CD4-positive, CD25-positive, alpha-beta regulatory T cell (primary cell): ENCODE data around the gene RIGI. TPM values are rescaled to one million over a fixed set of nuclear protein-coding genes. Genes with fewer than 3 reads are reported as not detected.

Source experiments
- ATAC-seq, 2 donors: fragments of 150-1000 bp; cut with Tn5 transposase; one replicate each; pipeline ENCODE4 v1.10.0; 2021; ENCODE audit warnings: low read depth in 2 of 2, moderate number of reproducible peaks in 2 of 2, moderate library complexity in 1 of 2
- DNase-seq, 3 donors: peaks; one replicate each; pipeline versions ENCODE4 v3.0.0 to v3.0.0-alpha.2; 2012 to 2022; ENCODE audit warnings: mixed read lengths in 1 of 3
- H3K27ac ChIP-seq: one replicate; pipeline ENCODE4 v1.7.0; 2013; ENCODE audit warnings: mild to moderate bottlenecking, low read length; ENCODE audit not compliant: insufficient read depth, poor library complexity, severe bottlenecking
- H3K27me3 ChIP-seq: one replicate; pipeline ENCODE4 v1.7.0; 2013; ENCODE audit warnings: low read length; ENCODE audit not compliant: control insufficient read depth, insufficient read depth
- H3K36me3 ChIP-seq: one replicate; pipeline ENCODE4 v1.7.0; 2013; ENCODE audit warnings: mild to moderate bottlenecking, low read length, moderate library complexity; ENCODE audit not compliant: control insufficient read depth, insufficient read depth
- H3K4me1 ChIP-seq: 2 replicates; pipeline ENCODE4 v1.7.0; 2013; ENCODE audit warnings: mild to moderate bottlenecking, low read length; ENCODE audit not compliant: insufficient read depth, control insufficient read depth, poor library complexity, severe bottlenecking
- H3K4me3 ChIP-seq: one replicate; pipeline ENCODE4 v1.7.0; 2013; ENCODE audit warnings: low read depth, mild to moderate bottlenecking, low read length, moderate library complexity
- H3K9me3 ChIP-seq, 2 experiments: 1 replicate in 1 of 2; 2 replicates in 1 of 2; pipeline ENCODE4 v1.7.0; 2013; ENCODE audit warnings: low read length in 2 of 2, mild to moderate bottlenecking in 1 of 2, moderate library complexity in 1 of 2; ENCODE audit not compliant: control insufficient read depth in 2 of 2
- H3K27ac Mint-ChIP-seq, 3 donors: one replicate each; pipeline ENCODE4 v1.8.0; 2020 to 2022; ENCODE audit warnings: mild to moderate bottlenecking in 3 of 3, mixed read lengths in 3 of 3, moderate library complexity in 2 of 3
- H3K27me3 Mint-ChIP-seq: one replicate; pipeline ENCODE4 v1.8.0; 2022; ENCODE audit warnings: mild to moderate bottlenecking, mixed read lengths
- H3K36me3 Mint-ChIP-seq: one replicate; pipeline ENCODE4 v1.8.0; 2020; ENCODE audit warnings: mixed read lengths
- H3K4me1 Mint-ChIP-seq, 4 donors: one replicate each; pipeline ENCODE4 v1.8.0; 2020 to 2022; ENCODE audit warnings: mixed read lengths in 4 of 4, mild to moderate bottlenecking in 1 of 4
- H3K4me3 Mint-ChIP-seq, 4 donors: one replicate each; pipeline ENCODE4 v1.8.0; 2020 to 2022; ENCODE audit warnings: mild to moderate bottlenecking in 4 of 4, mixed read lengths in 4 of 4, moderate library complexity in 3 of 4
- H3K9me3 Mint-ChIP-seq, 7 donors: one replicate each; pipeline ENCODE4 v1.8.0; 2020 to 2022; ENCODE audit warnings: mixed read lengths in 7 of 7, mild to moderate bottlenecking in 3 of 7, moderate library complexity in 2 of 7
- polyA plus RNA-seq, 4 donors: library from polyadenylated mRNA; unstranded; fragments of 300-500 nt; fragmentation: Illumina TruSeq; gene quantifications; one replicate each; pipeline ENCODE4 v1.2.3, GENCODE V29; 2021
- total RNA-seq: library from RNA; stranded (reverse); gene quantifications from one replicate; pipeline ENCODE4 v1.2.3, GENCODE V29; 2022

The RIGI gene
- total and polyA plus RNA-seq, 5 donors from 2014 or later: 18.3 to 25.3 (median 21.1) TPM

- no peaks in the 10 kb centered on the region for H3K27me3 ChIP-seq
- no peaks in the 10 kb centered on the region for H3K4me1 ChIP-seq
- Mint-ChIP-seq H3K27me3 (no peaks in the 10 kb centered on the region), H3K4me3 (no peak overlapping the region), H3K27ac (no peak overlapping the region), H3K4me1 (peaks cover 5 to 29% (median 12%) of the 10 kb centered on the region in 4 donors), H3K9me3 (no peaks in the 10 kb centered on the region), H3K36me3 (peaks cover 36% of the 10 kb centered on the region)
- no peak for ATAC-seq
- peaks cover 37% of the 10 kb centered on the region for H3K36me3 ChIP-seq
- H3K9me3 ChIP-seq: no peaks in the 10 kb centered on the region
- H3K27ac ChIP-seq: no peak overlapping the region
- no peak overlapping the region for H3K4me3 ChIP-seq
- DNase-seq: no peak
Measured at GRCh38 chr9:32502464-32502863, 23.5 kb downstream of the RIGI start.

- Histone ChIP-seq H3K27ac (no peak overlapping the region), H3K4me3 (no peak overlapping the region), H3K4me1 (no peaks in the 10 kb centered on the region), H3K36me3 (peaks cover 40% of the 10 kb centered on the region), H3K27me3 (no peaks in the 10 kb centered on the region), H3K9me3 (no peaks in the 10 kb centered on the region)
- peaks cover 5 to 29% (median 12%) of the 10 kb centered on the region in 4 donors for H3K4me1 Mint-ChIP-seq
- no peaks in the 10 kb centered on the region for H3K9me3 Mint-ChIP-seq
- H3K36me3 Mint-ChIP-seq: peaks cover 37% of the 10 kb centered on the region
- H3K4me3 Mint-ChIP-seq: no peak overlapping the region
- H3K27me3 Mint-ChIP-seq: no peaks in the 10 kb centered on the region
- ATAC-seq (no peak), DNase-seq (no peak)
- H3K27ac Mint-ChIP-seq: no peak overlapping the region
Measured at GRCh38 chr9:32501868-32502267, 24.1 kb downstream of the RIGI start.

- Histone ChIP-seq H3K27ac (no peak overlapping the region), H3K36me3 (peaks cover 46% of the 10 kb centered on the region), H3K27me3 (no peaks in the 10 kb centered on the region), H3K9me3 (no peaks in the 10 kb centered on the region), H3K4me3 (no peak overlapping the region), H3K4me1 (no peaks in the 10 kb centered on the region)
- Mint-ChIP-seq H3K36me3 (peaks cover 44% of the 10 kb centered on the region), H3K4me3 (no peak overlapping the region), H3K4me1 (peaks cover 0 to 30% (median 8%) of the 10 kb centered on the region in 4 donors), H3K27ac (peak overlapping the region in 1 of 3 donors; percentile 3), H3K27me3 (no peaks in the 10 kb centered on the region), H3K9me3 (no peaks in the 10 kb centered on the region)
- no peak for DNase-seq
- ATAC-seq: no peak
Measured at GRCh38 chr9:32500768-32501167, 25.2 kb downstream of the RIGI start.

- peaks cover 45% of the 10 kb centered on the region for H3K36me3 Mint-ChIP-seq
- ATAC-seq: no peak
- Histone ChIP-seq H3K27ac (no peak overlapping the region), H3K36me3 (peaks cover 58% of the 10 kb centered on the region), H3K4me3 (no peak overlapping the region), H3K9me3 (no peaks in the 10 kb centered on the region), H3K27me3 (no peaks in the 10 kb centered on the region), H3K4me1 (no peaks in the 10 kb centered on the region)
- no peaks in the 10 kb centered on the region for H3K9me3 Mint-ChIP-seq
- no peak overlapping the region for H3K4me3 Mint-ChIP-seq
- H3K27me3 Mint-ChIP-seq: no peaks in the 10 kb centered on the region
- peak overlapping the region in 1 of 3 donors; percentile 52 for H3K27ac Mint-ChIP-seq
- no peak for DNase-seq
- peaks cover 0 to 25% (median 5%) of the 10 kb centered on the region in 4 donors for H3K4me1 Mint-ChIP-seq
Measured at GRCh38 chr9:32497921-32498320, 28.1 kb downstream of the RIGI start.

- Histone ChIP-seq H3K9me3 (no peaks in the 10 kb centered on the region), H3K4me3 (no peak overlapping the region), H3K36me3 (peaks cover 80% of the 10 kb centered on the region), H3K27ac (no peak overlapping the region), H3K4me1 (no peaks in the 10 kb centered on the region), H3K27me3 (no peaks in the 10 kb centered on the region)
- no peaks in the 10 kb centered on the region for H3K27me3 Mint-ChIP-seq
- ATAC-seq: no peak
- no peak overlapping the region for H3K4me3 Mint-ChIP-seq
- H3K36me3 Mint-ChIP-seq: peaks cover 50% of the 10 kb centered on the region
- DNase-seq: no peak
- H3K9me3 Mint-ChIP-seq: no peaks in the 10 kb centered on the region
- peaks cover 0 to 19% (median 5%) of the 10 kb centered on the region in 4 donors for H3K4me1 Mint-ChIP-seq
- peak overlapping the region in 1 of 3 donors; percentile 5 for H3K27ac Mint-ChIP-seq
Measured at GRCh38 chr9:32490601-32491000, 35.4 kb downstream of the RIGI start.

- H3K9me3 Mint-ChIP-seq: no peaks in the 10 kb centered on the region
- peaks cover 0 to 24% (median 4%) of the 10 kb centered on the region in 4 donors for H3K4me1 Mint-ChIP-seq
- Histone ChIP-seq H3K27me3 (no peaks in the 10 kb centered on the region), H3K36me3 (peaks cover 93% of the 10 kb centered on the region), H3K9me3 (no peaks in the 10 kb centered on the region), H3K4me3 (no peak overlapping the region), H3K4me1 (no peaks in the 10 kb centered on the region), H3K27ac (no peak overlapping the region)
- DNase-seq (no peak), ATAC-seq (no peak)
- peaks cover 71% of the 10 kb centered on the region for H3K36me3 Mint-ChIP-seq
- no peaks in the 10 kb centered on the region for H3K27me3 Mint-ChIP-seq
- no peak overlapping the region for H3K4me3 Mint-ChIP-seq
- peak overlapping the region in 1 of 3 donors; percentile 33 for H3K27ac Mint-ChIP-seq
Measured at GRCh38 chr9:32487981-32488380, 38.0 kb downstream of the RIGI start.

- no peak for ATAC-seq
- H3K36me3 Mint-ChIP-seq: peaks cover 70% of the 10 kb centered on the region
Measured at GRCh38 chr9:32486839-32487562, 39.0 kb downstream of the RIGI start.

GRCh38 chr9:32483343-32483742 is 42.7 kb downstream of the RIGI start:
- Mint-ChIP-seq H3K9me3 (no peaks in the 10 kb centered on the region), H3K4me3 (no peak overlapping the region), H3K27ac (peak overlapping the region in 1 of 3 donors; percentile 26), H3K27me3 (no peaks in the 10 kb centered on the region), H3K4me1 (peaks cover 0 to 9% (median 4%) of the 10 kb centered on the region in 4 donors), H3K36me3 (peaks cover 72% of the 10 kb centered on the region)
- no peak for DNase-seq
- no peak for ATAC-seq
- no peaks in the 10 kb centered on the region for H3K9me3 ChIP-seq
- no peak overlapping the region for H3K27ac ChIP-seq
- H3K27me3 ChIP-seq: no peaks in the 10 kb centered on the region
- peaks cover 92% of the 10 kb centered on the region for H3K36me3 ChIP-seq
- no peak overlapping the region for H3K4me3 ChIP-seq
- no peaks in the 10 kb centered on the region for H3K4me1 ChIP-seq

More at GRCh38 chr9:32486839-32487562, 39.0 kb downstream of the RIGI start:
- Mint-ChIP-seq H3K27me3 (no peaks in the 10 kb centered on the region), H3K4me3 (no peak overlapping the region), H3K9me3 (no peaks in the 10 kb centered on the region), H3K4me1 (peaks cover 0 to 17% (median 6%) of the 10 kb centered on the region in 4 donors), H3K27ac (peak overlapping the region in 1 of 3 donors; percentile 63)
- H3K36me3 ChIP-seq: peaks cover 93% of the 10 kb centered on the region
- H3K27me3 ChIP-seq: no peaks in the 10 kb centered on the region
- no peaks in the 10 kb centered on the region for H3K9me3 ChIP-seq
- H3K27ac ChIP-seq: no peak overlapping the region
- no peak for DNase-seq
- no peak overlapping the region for H3K4me3 ChIP-seq
- H3K4me1 ChIP-seq: no peaks in the 10 kb centered on the region
